ENCODE measurements around the gene STK10. TPM values are rescaled to one million over a fixed set of nuclear protein-coding genes. Genes with fewer than 3 reads are reported as not detected.
A peak's percentile ranks its signal among the peaks of the same experiment; 100 is the strongest.

The STK10 gene
- total and polyA plus RNA-seq, 11 donors = 5.5 to 52.9 (median 10.2) TPM

DNA sequence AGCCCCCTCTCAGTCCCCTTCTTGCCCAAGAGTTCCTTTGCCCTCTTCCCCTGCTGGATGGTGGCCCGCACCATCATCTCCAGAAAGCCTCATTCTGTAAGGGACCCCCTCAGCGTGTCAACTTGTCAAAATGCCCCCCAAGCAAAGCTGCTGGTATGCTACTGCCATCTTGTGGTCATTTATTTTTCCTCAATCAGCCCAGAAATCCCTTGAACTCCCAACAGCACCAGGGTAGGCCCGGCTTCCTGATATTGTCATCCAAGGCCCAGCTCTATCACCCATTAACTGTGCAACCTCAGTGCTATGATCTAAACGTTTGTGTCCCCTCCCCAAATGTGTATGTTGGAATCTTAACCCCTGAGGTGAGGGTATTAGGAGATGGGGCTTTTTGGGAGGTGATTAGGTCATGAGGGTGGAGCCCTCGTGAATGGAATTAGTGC, 128.3 kb downstream of the STK10 start:
- Histone ChIP-seq H3K27me3 (no peaks in the 10 kb centered on the region), H3K4me1 (no peaks in the 10 kb centered on the region), H3K36me3 (peaks cover 0 to 96% (median 53%) of the 10 kb centered on the region in 9 donors), H3K9me3 (no peaks in the 10 kb centered on the region), H3K27ac (no peak overlapping the region), H3K4me3 (no peak overlapping the region)
- TF ChIP-seq POLR2A (IDR thresholded peaks at IDR 0.05) (no peak), CTCF (IDR thresholded peaks at IDR 0.05) (peak; percentile 44 to 66 (median 57))
- DNase-seq (no peak), ATAC-seq (peak in 2 of 4 donors; percentile 18 to 38)
- WGBS, 4 donors = 53 to 74% (median 72%) methylated on average over 5 of the region's 5 CpGs
- intact Hi-C loops (cut with DNase I) = loop anchor here in 5 of 10 donors (5.0 to 10.0 kb wide), 3 partner anchors 52 to 645 kb away; partner anchors contain the start of genes FGF18 (in 2 of the 5) and FBXW11 (in 1 of the 5)

GRCh38 chr5:172058088-172058487, 129.9 kb downstream of the STK10 start:
- no peak overlapping the region for H3K4me3 ChIP-seq
- TF ChIP-seq POLR2A (IDR thresholded peaks at IDR 0.05) = no peak
- intact Hi-C loops (cut with DNase I) = loop anchor here in 4 of 10 donors (5.0 to 10.0 kb wide), 3 partner anchors 51 to 643 kb away; partner anchors contain the start of genes FGF18 (in 2 of the 4) and FBXW11 (in 1 of the 4)
- no peak for ATAC-seq
- H3K4me1 ChIP-seq = peaks cover 0 to 2% (median 0%) of the 10 kb centered on the region in 12 donors
- H3K27me3 ChIP-seq = no peaks in the 10 kb centered on the region
- no peak overlapping the region for H3K27ac ChIP-seq
- no peak for DNase-seq
- peaks cover 0 to 96% (median 47%) of the 10 kb centered on the region in 9 donors for H3K36me3 ChIP-seq
- no peaks in the 10 kb centered on the region for H3K9me3 ChIP-seq
- 86 to 95% (median 87%) methylated on average over 6 of the region's 6 CpGs for WGBS, 4 donors

- Histone ChIP-seq H3K4me1 (peaks cover 0 to 19% (median 13%) of the 10 kb centered on the region in 12 donors), H3K27ac (no peak overlapping the region), H3K4me3 (no peak overlapping the region), H3K9me3 (no peaks in the 10 kb centered on the region), H3K27me3 (no peaks in the 10 kb centered on the region), H3K36me3 (peaks cover 0 to 96% (median 43%) of the 10 kb centered on the region in 9 donors)
- TF ChIP-seq POLR2A (IDR thresholded peaks at IDR 0.05) (no peak), CTCF (IDR thresholded peaks at IDR 0.05) (no peak)
- 97 to 99% (median 98%) methylated on average over 3 of the region's 3 CpGs for WGBS, 4 donors
- ATAC-seq (no peak), DNase-seq (no peak)
- intact Hi-C loops (cut with DNase I) = loop anchor here in 4 of 10 donors (5.0 to 10.0 kb wide), 3 partner anchors 49 to 641 kb away; partner anchors contain the start of genes FGF18 (in 2 of the 4) and FBXW11 (in 1 of the 4)
Observed at GRCh38 chr5:172055996-172056395, 132.0 kb downstream of the STK10 start.

GRCh38 chr5:172055421-172055820, 132.6 kb downstream of the STK10 start:
- no peak overlapping the region for H3K4me3 ChIP-seq
- no peak overlapping the region for H3K27ac ChIP-seq
- H3K9me3 ChIP-seq = no peaks in the 10 kb centered on the region
- no peaks in the 10 kb centered on the region for H3K27me3 ChIP-seq
- TF ChIP-seq POLR2A (IDR thresholded peaks at IDR 0.05) = no peak
- TF ChIP-seq CTCF (IDR thresholded peaks at IDR 0.05) = no peak
- DNase-seq = no peak
- peaks cover 0 to 19% (median 13%) of the 10 kb centered on the region in 12 donors for H3K4me1 ChIP-seq
- WGBS, 4 donors = 95 to 97% (median 96%) methylated on average over 18 to 19 of the region's 19 CpGs
- no peak for ATAC-seq
- H3K36me3 ChIP-seq = peaks cover 0 to 96% (median 42%) of the 10 kb centered on the region in 9 donors
- intact Hi-C loops (cut with DNase I) = loop anchor here in 4 of 10 donors (5.0 to 10.0 kb wide), 3 partner anchors 48 to 641 kb away; partner anchors contain the start of genes FGF18 (in 2 of the 4) and FBXW11 (in 1 of the 4)
